ENCODE results near the gene SLC9A3. TPM values are rescaled to one million over a fixed set of nuclear protein-coding genes. Genes with fewer than 3 reads are reported as not detected.

The SLC9A3 gene
- total RNA-seq, 1 donor from 2014 or later = 6.4 TPM

GRCh38 chr5:438481-438981, 85.7 kb downstream of the SLC9A3 start:
- H3K27me3 Mint-ChIP-seq = no peaks in the 10 kb centered on the region
- H3K4me1 Mint-ChIP-seq (ENCODE audit: unreplicated experiment) = no peaks in the 10 kb centered on the region
- DNase-seq (ENCODE audit: extremely low spot score, unreplicated experiment) = no peak
- H3K4me3 Mint-ChIP-seq = no peak overlapping the region
- no peaks in the 10 kb centered on the region for H3K9me3 Mint-ChIP-seq
- no peaks in the 10 kb centered on the region for H3K36me3 Mint-ChIP-seq
- no peak overlapping the region for H3K27ac Mint-ChIP-seq
- TF ChIP-seq, protein P1, sequence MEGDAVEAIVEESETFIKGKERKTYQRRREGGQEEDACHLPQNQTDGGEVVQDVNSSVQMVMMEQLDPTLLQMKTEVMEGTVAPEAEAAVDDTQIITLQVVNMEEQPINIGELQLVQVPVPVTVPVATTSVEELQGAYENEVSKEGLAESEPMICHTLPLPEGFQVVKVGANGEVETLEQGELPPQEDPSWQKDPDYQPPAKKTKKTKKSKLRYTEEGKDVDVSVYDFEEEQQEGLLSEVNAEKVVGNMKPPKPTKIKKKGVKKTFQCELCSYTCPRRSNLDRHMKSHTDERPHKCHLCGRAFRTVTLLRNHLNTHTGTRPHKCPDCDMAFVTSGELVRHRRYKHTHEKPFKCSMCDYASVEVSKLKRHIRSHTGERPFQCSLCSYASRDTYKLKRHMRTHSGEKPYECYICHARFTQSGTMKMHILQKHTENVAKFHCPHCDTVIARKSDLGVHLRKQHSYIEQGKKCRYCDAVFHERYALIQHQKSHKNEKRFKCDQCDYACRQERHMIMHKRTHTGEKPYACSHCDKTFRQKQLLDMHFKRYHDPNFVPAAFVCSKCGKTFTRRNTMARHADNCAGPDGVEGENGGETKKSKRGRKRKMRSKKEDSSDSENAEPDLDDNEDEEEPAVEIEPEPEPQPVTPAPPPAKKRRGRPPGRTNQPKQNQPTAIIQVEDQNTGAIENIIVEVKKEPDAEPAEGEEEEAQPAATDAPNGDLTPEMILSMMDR (conservative IDR thresholded peaks at IDR 0.05) = no peak

- no peaks in the 10 kb centered on the region for H3K9me3 Mint-ChIP-seq
- H3K36me3 Mint-ChIP-seq = no peaks in the 10 kb centered on the region
- peaks cover 3% of the 10 kb centered on the region for H3K4me1 Mint-ChIP-seq (ENCODE audit: unreplicated experiment)
- TF ChIP-seq, protein P1 (conservative IDR thresholded peaks at IDR 0.05) = no peak
- H3K27me3 Mint-ChIP-seq = no peaks in the 10 kb centered on the region
- no peak overlapping the region for H3K4me3 Mint-ChIP-seq
- no peak overlapping the region for H3K27ac Mint-ChIP-seq
- no peak for DNase-seq (ENCODE audit: extremely low spot score, unreplicated experiment)
Measured at GRCh38 chr5:437281-437771, 86.9 kb downstream of the SLC9A3 start.

GRCh38 chr5:436641-436975, 87.6 kb downstream of the SLC9A3 start:
- DNase-seq (ENCODE audit: extremely low spot score, unreplicated experiment) = no peak
- Mint-ChIP-seq H3K9me3 (no peaks in the 10 kb centered on the region), H3K4me3 (no peak overlapping the region), H3K4me1 (ENCODE audit: unreplicated experiment) (peaks cover 8% of the 10 kb centered on the region), H3K27me3 (no peaks in the 10 kb centered on the region), H3K27ac (no peak overlapping the region), H3K36me3 (no peaks in the 10 kb centered on the region)
- TF ChIP-seq, protein P1 (conservative IDR thresholded peaks at IDR 0.05) = peak; percentile 5

DNA sequence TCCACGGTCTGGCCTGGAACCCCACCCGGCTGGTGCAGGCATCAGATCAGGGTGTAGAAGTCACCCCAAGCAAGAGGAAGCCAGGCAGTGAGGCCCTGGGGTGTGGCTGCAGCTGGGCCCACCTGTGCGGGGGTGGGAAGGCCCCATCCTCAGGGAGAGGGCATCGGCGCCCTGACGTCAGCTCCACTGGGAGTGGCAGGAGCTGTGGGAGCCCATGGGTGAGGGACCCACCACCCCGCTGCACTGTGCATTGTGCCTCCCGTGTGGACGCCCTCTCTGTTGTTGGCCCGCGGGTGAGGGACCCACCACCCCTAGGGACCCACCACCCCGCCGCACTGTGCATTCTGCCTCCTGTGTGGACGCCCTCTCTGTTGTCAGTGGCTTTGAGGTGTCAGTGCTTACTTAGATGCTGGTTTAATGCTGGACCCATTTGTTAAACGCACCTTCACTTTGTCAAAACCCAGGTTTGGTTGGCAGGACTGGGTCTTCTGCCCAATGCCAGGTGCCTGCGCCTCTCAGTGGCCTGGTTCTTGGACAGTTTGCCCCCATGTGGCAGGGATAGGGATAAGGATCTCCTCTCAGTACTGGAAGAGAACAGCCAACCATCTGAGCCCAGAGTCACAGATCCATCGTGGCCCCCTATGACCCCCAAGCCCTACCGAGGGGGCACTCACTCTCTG, 88.1 kb downstream of the SLC9A3 start:
- TF ChIP-seq, protein P1 (conservative IDR thresholded peaks at IDR 0.05) = peak; percentile 52
- Mint-ChIP-seq H3K36me3 (no peaks in the 10 kb centered on the region), H3K4me3 (no peak overlapping the region), H3K27ac (no peak overlapping the region), H3K27me3 (no peaks in the 10 kb centered on the region), H3K4me1 (ENCODE audit: unreplicated experiment) (peaks cover 9% of the 10 kb centered on the region), H3K9me3 (no peaks in the 10 kb centered on the region)
- DNase-seq (ENCODE audit: extremely low spot score, unreplicated experiment) = no peak

DNA sequence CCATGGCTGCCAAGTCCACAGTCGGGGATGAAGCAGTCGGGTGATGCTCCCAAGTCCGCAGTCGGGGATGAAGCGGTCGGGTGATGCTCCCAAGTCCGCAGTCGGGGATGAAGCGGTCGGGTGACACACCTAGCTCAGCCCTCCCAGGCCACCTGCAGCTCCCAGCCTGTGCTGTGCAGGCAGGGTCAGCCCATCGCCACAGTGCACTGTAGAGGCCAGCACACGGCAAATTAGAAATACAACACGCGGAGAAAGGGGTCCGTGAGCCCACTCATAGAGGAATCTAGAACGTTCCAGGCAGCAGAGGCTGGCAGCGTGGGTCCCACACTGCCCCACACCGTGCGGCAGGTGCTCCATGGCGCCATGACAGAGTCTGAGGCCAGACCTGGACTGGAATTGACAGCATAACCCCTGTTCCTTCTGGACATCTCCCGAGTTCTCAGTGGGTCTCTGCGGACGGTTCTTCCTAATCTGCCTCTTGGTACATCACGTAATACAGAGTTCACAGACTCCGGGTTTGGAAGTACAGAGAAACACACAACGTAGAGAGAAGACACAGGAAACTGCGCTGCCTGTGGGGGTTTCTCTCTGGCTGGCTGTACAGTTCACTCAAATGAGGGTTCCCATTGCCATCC, 89.0 kb downstream of the SLC9A3 start:
- DNase-seq (ENCODE audit: extremely low spot score, unreplicated experiment) = peak; percentile 55
- H3K4me1 Mint-ChIP-seq (ENCODE audit: unreplicated experiment) = peaks cover 9% of the 10 kb centered on the region
- no peaks in the 10 kb centered on the region for H3K9me3 Mint-ChIP-seq
- H3K27ac Mint-ChIP-seq = no peak overlapping the region
- H3K4me3 Mint-ChIP-seq = no peak overlapping the region
- TF ChIP-seq, protein P1 (conservative IDR thresholded peaks at IDR 0.05) = no peak
- H3K36me3 Mint-ChIP-seq = no peaks in the 10 kb centered on the region
- no peaks in the 10 kb centered on the region for H3K27me3 Mint-ChIP-seq

Measured in type B pancreatic cell (in vitro differentiated cells).